Measurements from ENCODE around the gene MTHFSD.

The MTHFSD gene

GRCh38 chr16:86496929-86497461 is 58.0 kb downstream of the MTHFSD start:
- TF ChIP-seq, protein P1, sequence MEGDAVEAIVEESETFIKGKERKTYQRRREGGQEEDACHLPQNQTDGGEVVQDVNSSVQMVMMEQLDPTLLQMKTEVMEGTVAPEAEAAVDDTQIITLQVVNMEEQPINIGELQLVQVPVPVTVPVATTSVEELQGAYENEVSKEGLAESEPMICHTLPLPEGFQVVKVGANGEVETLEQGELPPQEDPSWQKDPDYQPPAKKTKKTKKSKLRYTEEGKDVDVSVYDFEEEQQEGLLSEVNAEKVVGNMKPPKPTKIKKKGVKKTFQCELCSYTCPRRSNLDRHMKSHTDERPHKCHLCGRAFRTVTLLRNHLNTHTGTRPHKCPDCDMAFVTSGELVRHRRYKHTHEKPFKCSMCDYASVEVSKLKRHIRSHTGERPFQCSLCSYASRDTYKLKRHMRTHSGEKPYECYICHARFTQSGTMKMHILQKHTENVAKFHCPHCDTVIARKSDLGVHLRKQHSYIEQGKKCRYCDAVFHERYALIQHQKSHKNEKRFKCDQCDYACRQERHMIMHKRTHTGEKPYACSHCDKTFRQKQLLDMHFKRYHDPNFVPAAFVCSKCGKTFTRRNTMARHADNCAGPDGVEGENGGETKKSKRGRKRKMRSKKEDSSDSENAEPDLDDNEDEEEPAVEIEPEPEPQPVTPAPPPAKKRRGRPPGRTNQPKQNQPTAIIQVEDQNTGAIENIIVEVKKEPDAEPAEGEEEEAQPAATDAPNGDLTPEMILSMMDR (conservative IDR thresholded peaks at IDR 0.05; ENCODE audit: control insufficient read depth, insufficient read depth, low read depth, low read length) = no peak
- DNase-seq (ENCODE audit: low read depth) = no peak
- H3K4me3 ChIP-seq (ENCODE audit: control insufficient read depth, low read depth, low read length) = no peak overlapping the region

DNA sequence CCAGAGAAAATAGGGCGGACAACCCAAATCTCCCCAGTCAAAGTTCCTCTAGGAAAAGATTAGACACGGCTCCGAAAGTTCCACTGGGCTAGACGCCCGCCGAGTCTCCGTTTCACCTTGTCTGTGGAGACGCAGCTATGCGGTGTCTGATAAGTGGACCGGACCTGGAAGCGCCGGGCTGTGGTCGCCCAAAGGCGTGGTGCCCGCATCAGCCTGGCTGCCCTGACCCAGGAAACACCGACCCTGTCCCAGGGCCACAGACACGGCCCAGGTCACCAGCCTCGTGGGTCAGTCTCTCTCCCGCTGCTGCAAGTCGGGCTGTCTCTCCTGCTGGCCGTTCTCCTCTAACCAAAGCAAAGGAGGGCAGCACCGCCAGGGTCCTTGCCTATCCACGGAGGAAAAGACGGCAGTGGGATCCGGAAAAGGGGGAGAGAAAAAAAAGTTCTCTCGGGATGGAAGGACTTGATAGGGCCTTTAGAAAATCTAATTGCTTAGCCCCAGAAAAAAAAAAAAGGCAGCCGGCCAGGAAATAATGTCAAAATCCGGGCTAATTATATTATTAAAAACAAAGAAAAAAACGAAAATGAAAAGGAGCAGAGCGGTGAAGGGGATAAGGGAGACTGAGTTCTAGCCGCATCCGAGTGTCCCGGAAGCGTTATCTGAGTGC is 58.6 kb downstream of the MTHFSD start:
- no peak for DNase-seq (ENCODE audit: low read depth)
- TF ChIP-seq, protein P1 (conservative IDR thresholded peaks at IDR 0.05; ENCODE audit: control insufficient read depth, insufficient read depth, low read depth, low read length) = no peak
- H3K4me3 ChIP-seq (ENCODE audit: control insufficient read depth, low read depth, low read length) = no peak overlapping the region

DNA sequence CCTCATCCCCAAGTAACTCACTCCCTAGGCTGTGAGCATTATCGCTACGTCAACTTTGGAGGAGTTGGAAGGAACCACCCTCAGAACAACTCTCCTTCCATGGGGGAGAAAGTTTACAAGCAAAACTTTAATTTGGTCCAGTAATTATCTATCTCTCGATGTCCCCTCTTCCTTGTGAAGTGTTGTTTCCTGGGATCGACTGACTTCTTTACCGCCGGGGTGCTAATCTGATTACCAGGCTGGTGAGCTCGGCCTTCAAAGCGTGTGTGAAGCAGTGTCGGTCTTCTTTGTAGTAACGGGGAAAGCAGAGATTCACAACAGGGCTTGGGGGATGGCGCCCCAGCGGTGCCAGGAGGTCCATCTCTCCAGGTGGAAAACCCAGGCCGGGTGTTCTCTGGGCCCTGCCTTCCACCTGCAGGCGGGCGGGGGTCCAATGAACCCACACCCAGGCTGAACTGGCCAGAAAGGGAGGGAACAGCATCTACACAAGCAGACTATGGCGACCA is 59.2 kb downstream of the MTHFSD start:
- no peak overlapping the region for H3K4me3 ChIP-seq (ENCODE audit: control insufficient read depth, low read depth, low read length)
- TF ChIP-seq, protein P1 (conservative IDR thresholded peaks at IDR 0.05; ENCODE audit: control insufficient read depth, insufficient read depth, low read depth, low read length) = no peak
- no peak for DNase-seq (ENCODE audit: low read depth)

- TF ChIP-seq, protein P1 (conservative IDR thresholded peaks at IDR 0.05; ENCODE audit: control insufficient read depth, insufficient read depth, low read depth, low read length) = no peak
- DNase-seq (ENCODE audit: low read depth) = no peak
- H3K4me3 ChIP-seq (ENCODE audit: control insufficient read depth, low read depth, low read length) = no peak overlapping the region
Observed at GRCh38 chr16:86495357-86495701, 59.7 kb downstream of the MTHFSD start.

DNA sequence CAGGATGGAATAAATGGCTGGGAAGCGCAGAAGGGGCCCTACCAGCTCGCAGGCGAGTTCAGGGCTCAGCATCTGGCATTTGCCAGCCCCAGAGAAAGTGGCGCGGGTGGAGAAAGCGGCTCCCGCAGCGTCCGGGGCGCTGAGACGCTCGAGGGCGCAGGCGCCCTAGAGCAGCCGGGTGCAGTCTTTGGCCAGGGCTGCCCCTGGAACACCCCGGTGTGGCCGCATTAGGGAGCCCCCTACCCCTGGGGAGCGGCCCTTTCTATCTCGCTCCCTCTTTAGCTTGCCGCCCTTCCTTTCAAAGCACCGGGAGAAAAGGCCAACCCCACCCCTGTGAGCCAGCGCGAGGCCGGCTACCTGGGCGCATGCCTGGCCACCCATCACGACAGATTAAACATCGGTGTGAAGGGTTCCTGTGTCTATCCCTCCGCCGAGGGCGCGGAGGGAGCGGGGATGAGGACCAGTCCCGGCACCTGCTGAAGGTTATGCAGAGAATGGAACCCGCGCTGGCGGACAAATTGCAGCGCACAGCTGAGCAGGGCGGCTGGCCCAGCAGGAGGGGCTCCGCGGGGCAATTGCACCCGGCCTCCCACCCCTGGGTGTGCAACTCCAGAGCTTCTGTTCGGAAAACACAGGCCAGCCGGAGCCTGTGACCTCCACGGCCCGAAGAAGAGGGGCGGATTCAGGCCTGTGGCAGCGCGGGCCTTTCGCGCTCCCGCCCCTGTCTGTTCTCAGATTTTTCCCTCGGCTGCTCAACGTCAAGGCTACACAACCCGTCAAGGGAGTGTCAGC is 60.3 kb downstream of the MTHFSD start:
- TF ChIP-seq, protein P1 (conservative IDR thresholded peaks at IDR 0.05; ENCODE audit: control insufficient read depth, insufficient read depth, low read depth, low read length) = no peak
- DNase-seq (ENCODE audit: low read depth) = no peak
- H3K4me3 ChIP-seq (ENCODE audit: control insufficient read depth, low read depth, low read length) = no peak overlapping the region

DNA sequence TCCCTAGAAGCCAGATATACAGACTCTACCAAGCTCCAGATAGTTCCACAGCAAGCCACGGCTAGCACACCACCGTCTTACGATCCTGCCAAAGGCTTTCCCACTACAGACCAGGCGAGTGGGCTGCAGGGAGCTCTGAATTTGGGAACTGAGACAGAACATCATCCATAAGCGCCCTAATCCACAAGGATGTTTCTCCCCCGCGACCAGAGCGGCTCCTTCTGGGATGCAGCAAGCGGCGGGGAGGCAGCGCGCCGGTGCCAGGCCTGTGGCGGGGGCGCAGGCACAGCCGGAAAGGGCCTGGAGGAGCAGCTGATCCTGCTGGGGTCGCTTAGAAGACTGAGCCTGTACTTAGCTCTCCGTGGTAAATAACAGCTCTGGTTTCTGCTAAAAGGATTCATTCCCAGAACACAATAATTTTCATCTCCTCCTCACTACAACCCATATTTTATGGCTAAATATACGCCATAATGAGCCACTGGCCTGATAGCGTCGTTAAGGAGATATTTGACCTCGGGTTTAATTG is 60.9 kb downstream of the MTHFSD start:
- TF ChIP-seq, protein P1 (conservative IDR thresholded peaks at IDR 0.05; ENCODE audit: control insufficient read depth, insufficient read depth, low read depth, low read length) = no peak
- no peak overlapping the region for H3K4me3 ChIP-seq (ENCODE audit: control insufficient read depth, low read depth, low read length)
- DNase-seq (ENCODE audit: low read depth) = no peak

All from fibroblast of mammary gland (primary cell).